Measurements from ENCODE around the gene TROAP.

Gene TROAP

GRCh38 chr12:49362077-49362476 lies 39.0 kb downstream of the TROAP start:
- no peaks in the 10 kb centered on the region for H3K36me3 ChIP-seq (ENCODE audit: low read depth)
- no peaks in the 10 kb centered on the region for H3K27me3 ChIP-seq (ENCODE audit: insufficient read depth, poor library complexity, severe bottlenecking)
- no peak for DNase-seq (ENCODE audit: low spot score)
- H3K4me3 ChIP-seq (ENCODE audit: severe bottlenecking): no peak overlapping the region
- TF ChIP-seq CTCF (IDR thresholded peaks at IDR 0.05; ENCODE audit: poor library complexity, severe bottlenecking): no peak
- ATAC-seq (ENCODE audit: low read depth): no peak
- H3K27ac ChIP-seq (ENCODE audit: poor library complexity, severe bottlenecking): no peak overlapping the region
- H3K9me3 ChIP-seq (ENCODE audit: severe bottlenecking): no peaks in the 10 kb centered on the region
- peaks cover 43% of the 10 kb centered on the region for H3K4me1 ChIP-seq (ENCODE audit: insufficient read depth, poor library complexity, severe bottlenecking)

GRCh38 chr12:49364989-49365388 lies 41.9 kb downstream of the TROAP start:
- TF ChIP-seq CTCF (IDR thresholded peaks at IDR 0.05; ENCODE audit: poor library complexity, severe bottlenecking): no peak
- no peaks in the 10 kb centered on the region; the same call in 1 of the 2 replicates for H3K36me3 ChIP-seq (ENCODE audit: low read depth)
- ATAC-seq (ENCODE audit: low read depth): peak; percentile 33
- no peak for DNase-seq (ENCODE audit: low spot score)
- no peak overlapping the region for H3K4me3 ChIP-seq (ENCODE audit: severe bottlenecking)
- H3K9me3 ChIP-seq (ENCODE audit: severe bottlenecking): no peaks in the 10 kb centered on the region
- peak overlapping the region; percentile 92 for H3K27ac ChIP-seq (ENCODE audit: poor library complexity, severe bottlenecking)
- H3K4me1 ChIP-seq (ENCODE audit: insufficient read depth, poor library complexity, severe bottlenecking): peaks cover 25% of the 10 kb centered on the region
- H3K27me3 ChIP-seq (ENCODE audit: insufficient read depth, poor library complexity, severe bottlenecking): no peaks in the 10 kb centered on the region

- H3K4me1 ChIP-seq (ENCODE audit: insufficient read depth, poor library complexity, severe bottlenecking): peaks cover 28% of the 10 kb centered on the region
- peak overlapping the region; percentile 92 for H3K27ac ChIP-seq (ENCODE audit: poor library complexity, severe bottlenecking)
- H3K4me3 ChIP-seq (ENCODE audit: severe bottlenecking): peak overlapping the region; percentile 71
- H3K9me3 ChIP-seq (ENCODE audit: severe bottlenecking): no peaks in the 10 kb centered on the region
- TF ChIP-seq CTCF (IDR thresholded peaks at IDR 0.05; ENCODE audit: poor library complexity, severe bottlenecking): no peak
- no peaks in the 10 kb centered on the region for H3K27me3 ChIP-seq (ENCODE audit: insufficient read depth, poor library complexity, severe bottlenecking)
- ATAC-seq (ENCODE audit: low read depth) (peak; percentile 13; the same call in 1 of the 3 replicates), DNase-seq (ENCODE audit: low spot score) (no peak)
- H3K36me3 ChIP-seq (ENCODE audit: low read depth): peaks cover 5% of the 10 kb centered on the region
Measured at GRCh38 chr12:49365542-49365941, 42.5 kb downstream of the TROAP start.

- Histone ChIP-seq H3K27me3 (ENCODE audit: insufficient read depth, poor library complexity, severe bottlenecking) (no peaks in the 10 kb centered on the region), H3K4me3 (ENCODE audit: severe bottlenecking) (peak overlapping the region; percentile 71), H3K36me3 (ENCODE audit: low read depth) (peaks cover 11% of the 10 kb centered on the region), H3K4me1 (ENCODE audit: insufficient read depth, poor library complexity, severe bottlenecking) (peaks cover 28% of the 10 kb centered on the region), H3K27ac (ENCODE audit: poor library complexity, severe bottlenecking) (peak overlapping the region; percentile 92), H3K9me3 (ENCODE audit: severe bottlenecking) (no peaks in the 10 kb centered on the region)
- no peak for DNase-seq (ENCODE audit: low spot score)
- peak; percentile 1; the same call in 2 of the 3 replicates for ATAC-seq (ENCODE audit: low read depth)
- TF ChIP-seq CTCF (IDR thresholded peaks at IDR 0.05; ENCODE audit: poor library complexity, severe bottlenecking): no peak
Measured at GRCh38 chr12:49366096-49366651, 43.1 kb downstream of the TROAP start.

- TF ChIP-seq CTCF (IDR thresholded peaks at IDR 0.05; ENCODE audit: poor library complexity, severe bottlenecking): peak; percentile 13
- Histone ChIP-seq H3K4me1 (ENCODE audit: insufficient read depth, poor library complexity, severe bottlenecking) (peaks cover 28% of the 10 kb centered on the region), H3K4me3 (ENCODE audit: severe bottlenecking) (peak overlapping the region; percentile 71), H3K9me3 (ENCODE audit: severe bottlenecking) (no peaks in the 10 kb centered on the region), H3K27me3 (ENCODE audit: insufficient read depth, poor library complexity, severe bottlenecking) (no peaks in the 10 kb centered on the region), H3K36me3 (ENCODE audit: low read depth) (peaks cover 14% of the 10 kb centered on the region), H3K27ac (ENCODE audit: poor library complexity, severe bottlenecking) (peak overlapping the region; percentile 92)
- ATAC-seq (ENCODE audit: low read depth) (peak; percentile 75), DNase-seq (ENCODE audit: low spot score) (peak; percentile 96)
Measured at GRCh38 chr12:49366652-49367380, 43.8 kb downstream of the TROAP start.

Measured in RWPE2 (cell line).